Natural killer cell (primary cell): ENCODE results near the gene ZNF148. TPM values are rescaled to one million over a fixed set of nuclear protein-coding genes. Genes with fewer than 3 reads are reported as not detected.

Experiments
- ATAC-seq, 3 donors: fragments of 150-1000 bp in 2 of 3; fragments of 200-7000 bp in 1 of 3; cut with Tn5 transposase; 1 replicate in 1 of 3; 2 replicates in 2 of 3; pipeline ENCODE4 v1.10.0; 2021; ENCODE audit warnings: mild to moderate bottlenecking in 2 of 3, moderate library complexity in 2 of 3
- DNase-seq, 2 donors: peaks; one replicate each; pipeline versions ENCODE4 v3.0.0 to v3.0.0-alpha.2; 2013 to 2021; ENCODE audit warnings: mixed read lengths in 1 of 2
- H3K27ac ChIP-seq: one replicate; pipeline ENCODE4 v1.5.1; 2013; ENCODE audit warnings: mild to moderate bottlenecking, low read length
- H3K27me3 ChIP-seq: one replicate; pipeline ENCODE4 v1.6.1; 2013; ENCODE audit warnings: low read length; ENCODE audit not compliant: control insufficient read depth, insufficient read depth
- H3K36me3 ChIP-seq: one replicate; pipeline ENCODE4 v1.6.1; 2013; ENCODE audit warnings: low read length; ENCODE audit not compliant: control insufficient read depth, insufficient read depth
- H3K4me1 ChIP-seq: one replicate; pipeline ENCODE4 v1.6.1; 2013; ENCODE audit warnings: low read length; ENCODE audit not compliant: control insufficient read depth, insufficient read depth
- H3K4me3 ChIP-seq: one replicate; pipeline ENCODE4 v1.5.1; 2013; ENCODE audit warnings: low read length
- H3K9me3 ChIP-seq: one replicate; pipeline ENCODE4 v1.6.1; 2013; ENCODE audit warnings: low read length; ENCODE audit not compliant: control insufficient read depth, insufficient read depth
- H3K27ac Mint-ChIP-seq, 2 donors: one replicate each; pipeline ENCODE4 v1.8.0; 2022; ENCODE audit warnings: mild to moderate bottlenecking in 2 of 2, mixed read lengths in 2 of 2, moderate library complexity in 1 of 2
- H3K27me3 Mint-ChIP-seq, 2 donors: one replicate each; pipeline ENCODE4 v1.8.0; 2022; ENCODE audit warnings: low read depth in 2 of 2, mixed read lengths in 2 of 2
- H3K36me3 Mint-ChIP-seq: one replicate; pipeline ENCODE4 v1.8.0; 2022; ENCODE audit warnings: mixed read lengths
- H3K4me1 Mint-ChIP-seq, 2 donors: one replicate each; pipeline ENCODE4 v1.8.0; 2022; ENCODE audit warnings: mixed read lengths in 2 of 2
- H3K4me3 Mint-ChIP-seq: one replicate; pipeline ENCODE4 v1.8.0; 2022; ENCODE audit warnings: mild to moderate bottlenecking, moderate library complexity, mixed read lengths
- H3K9me3 Mint-ChIP-seq, 2 donors: one replicate each; pipeline ENCODE4 v1.8.0; 2022; ENCODE audit warnings: mixed read lengths in 2 of 2
- CTCF ChIP-seq: fragments of 200-600 bp; IDR thresholded peaks from one replicate; pipeline ENCODE4 v1.8.0; 2022; ENCODE audit warnings: antibody characterized with exemption
- WGBS: methylation state at CpG from one replicate; pipeline ENCODE4 v1.1.7; 2013; ENCODE audit warnings: missing lambda C conversion rate; ENCODE audit not compliant: insufficient coverage; 5-methylcytosine and 5-hydroxymethylcytosine counted together
- intact Hi-C: fragments of 100-400 bp; cut with micrococcal nuclease; formaldehyde crosslinking; loops from one replicate; pipeline ENCODE4 v1.14.2; 2022
- total RNA-seq, 4 donors: library from RNA; stranded (reverse); fragments of 120-200 nt in 1 of 4; gene quantifications; one replicate each; pipeline versions ENCODE4 v1.2.3 to v1.2.4, GENCODE V29; 2013 to 2022

ZNF148 gene
- total RNA-seq, 3 donors from 2014 or later (not counting 1 experiment from before 2014, with no cell fraction given), result 61.1 to 72.5 (median 62.8) TPM

- ATAC-seq, result no peak
- Histone ChIP-seq H3K4me1 (no peaks in the 10 kb centered on the region), H3K36me3 (peaks cover 33% of the 10 kb centered on the region), H3K27me3 (no peaks in the 10 kb centered on the region), H3K27ac (no peak overlapping the region), H3K4me3 (no peak overlapping the region), H3K9me3 (no peaks in the 10 kb centered on the region)
- no peak for DNase-seq
- peaks cover 0 to 7% of the 10 kb centered on the region in 2 donors for H3K4me1 Mint-ChIP-seq
- no peak overlapping the region for H3K27ac Mint-ChIP-seq
- no peak overlapping the region for H3K4me3 Mint-ChIP-seq
- peaks cover 10% of the 10 kb centered on the region for H3K36me3 Mint-ChIP-seq
- no peaks in the 10 kb centered on the region for H3K27me3 Mint-ChIP-seq
- 93% methylated on average over 7 of the region's 7 CpGs for WGBS
- intact Hi-C loops, result no loop called here
- no peak for TF ChIP-seq CTCF
- H3K9me3 Mint-ChIP-seq, result no peaks in the 10 kb centered on the region
Observed at GRCh38 chr3:125229168-125229567, 146.0 kb downstream of the ZNF148 start.

GRCh38 chr3:125221831-125222230 lies 153.3 kb downstream of the ZNF148 start:
- no peaks in the 10 kb centered on the region for H3K9me3 Mint-ChIP-seq
- peak overlapping the region; percentile 49 to 50 for H3K27ac Mint-ChIP-seq
- no peaks in the 10 kb centered on the region for H3K27me3 ChIP-seq
- H3K4me1 ChIP-seq, result peaks cover 15% of the 10 kb centered on the region
- peak overlapping the region; percentile 35 for H3K4me3 Mint-ChIP-seq
- H3K36me3 ChIP-seq, result peaks cover 3% of the 10 kb centered on the region
- H3K9me3 ChIP-seq, result no peaks in the 10 kb centered on the region
- DNase-seq (no peak), ATAC-seq (no peak)
- peaks cover 21 to 31% of the 10 kb centered on the region in 2 donors for H3K4me1 Mint-ChIP-seq
- no peak for TF ChIP-seq CTCF
- no peaks in the 10 kb centered on the region for H3K36me3 Mint-ChIP-seq
- intact Hi-C loops, result no loop called here
- H3K27ac ChIP-seq, result no peak overlapping the region
- H3K4me3 ChIP-seq, result no peak overlapping the region
- WGBS, result 91% methylated on average over 2 of the region's 3 CpGs
- no peaks in the 10 kb centered on the region for H3K27me3 Mint-ChIP-seq

GRCh38 chr3:125220727-125221429 lies 154.2 kb downstream of the ZNF148 start:
- DNase-seq, result no peak
- H3K4me1 ChIP-seq, result peaks cover 15% of the 10 kb centered on the region
- peaks cover 3% of the 10 kb centered on the region for H3K36me3 ChIP-seq
- H3K4me3 ChIP-seq, result no peak overlapping the region
- peaks cover 21 to 31% of the 10 kb centered on the region in 2 donors for H3K4me1 Mint-ChIP-seq
- TF ChIP-seq CTCF, result no peak
- peak overlapping the region; percentile 49 to 50 for H3K27ac Mint-ChIP-seq
- H3K36me3 Mint-ChIP-seq, result no peaks in the 10 kb centered on the region
- no peaks in the 10 kb centered on the region for H3K27me3 ChIP-seq
- peak in 2 of 3 donors; percentile 31 to 65 for ATAC-seq
- H3K27me3 Mint-ChIP-seq, result no peaks in the 10 kb centered on the region
- H3K27ac ChIP-seq, result no peak overlapping the region
- 69% methylated on average over 5 of the region's 7 CpGs for WGBS
- intact Hi-C loops, result no loop called here
- H3K9me3 Mint-ChIP-seq, result no peaks in the 10 kb centered on the region
- H3K4me3 Mint-ChIP-seq, result peak overlapping the region; percentile 43
- H3K9me3 ChIP-seq, result no peaks in the 10 kb centered on the region

- Histone ChIP-seq H3K4me1 (peaks cover 17% of the 10 kb centered on the region), H3K27me3 (no peaks in the 10 kb centered on the region), H3K9me3 (no peaks in the 10 kb centered on the region), H3K36me3 (no peaks in the 10 kb centered on the region), H3K4me3 (no peak overlapping the region), H3K27ac (no peak overlapping the region)
- Mint-ChIP-seq H3K36me3 (no peaks in the 10 kb centered on the region), H3K27me3 (no peaks in the 10 kb centered on the region), H3K4me3 (no peak overlapping the region), H3K9me3 (no peaks in the 10 kb centered on the region), H3K4me1 (peaks cover 24 to 31% of the 10 kb centered on the region in 2 donors), H3K27ac (peak overlapping the region in 1 of 2 donors; percentile 50)
- intact Hi-C loops, result no loop called here
- 95% methylated on average over 8 of the region's 10 CpGs for WGBS
- DNase-seq (no peak), ATAC-seq (no peak)
- no peak for TF ChIP-seq CTCF
Observed at GRCh38 chr3:125220183-125220582, 154.9 kb downstream of the ZNF148 start.
